Activated T-cell treated with anti-CD3 and anti-CD28 coated beads, Interleukin-2, amount 50 U/mL, for 4 hours (primary cell): ENCODE data around the gene USP20. TPM values are rescaled to one million over a fixed set of nuclear protein-coding genes. Genes with fewer than 3 reads are reported as not detected.
"Not testable (repeated sequence)": the region's sequence is repeated elsewhere in the genome, so short reads cannot be mapped to it uniquely, and the experiment has no call there.

Experiments
- ATAC-seq, 2 donors: fragments of 200-7000 bp; cut with Tn5 transposase; one replicate each; pipeline ENCODE4 v1.10.0; 2021
- DNase-seq: peaks from one replicate; pipeline ENCODE4 v3.0.0-alpha.2; 2020
- H3K27me3 Mint-ChIP-seq: one replicate; pipeline ENCODE4 v1.8.0; 2021; ENCODE audit warnings: low read depth, mixed read lengths
- H3K36me3 Mint-ChIP-seq: one replicate; pipeline ENCODE4 v1.8.0; 2022; ENCODE audit warnings: mixed read lengths; ENCODE audit not compliant: insufficient read depth
- H3K4me1 Mint-ChIP-seq: one replicate; pipeline ENCODE4 v1.8.0; 2021; ENCODE audit warnings: low read depth, mixed read lengths
- H3K4me3 Mint-ChIP-seq: one replicate; pipeline ENCODE4 v1.8.0; 2021; ENCODE audit warnings: mild to moderate bottlenecking, moderate library complexity, mixed read lengths
- H3K9me3 Mint-ChIP-seq: one replicate; pipeline ENCODE4 v1.8.0; 2021; ENCODE audit warnings: mixed read lengths
- total RNA-seq, 3 donors: library from RNA; stranded (reverse); gene quantifications; one replicate each; pipeline ENCODE4 v1.2.1, GENCODE V29; 2021

The USP20 gene
- 10 to 100 TPM; 39.1 to 48.4 (median 47.0) TPM for total RNA-seq

DNA sequence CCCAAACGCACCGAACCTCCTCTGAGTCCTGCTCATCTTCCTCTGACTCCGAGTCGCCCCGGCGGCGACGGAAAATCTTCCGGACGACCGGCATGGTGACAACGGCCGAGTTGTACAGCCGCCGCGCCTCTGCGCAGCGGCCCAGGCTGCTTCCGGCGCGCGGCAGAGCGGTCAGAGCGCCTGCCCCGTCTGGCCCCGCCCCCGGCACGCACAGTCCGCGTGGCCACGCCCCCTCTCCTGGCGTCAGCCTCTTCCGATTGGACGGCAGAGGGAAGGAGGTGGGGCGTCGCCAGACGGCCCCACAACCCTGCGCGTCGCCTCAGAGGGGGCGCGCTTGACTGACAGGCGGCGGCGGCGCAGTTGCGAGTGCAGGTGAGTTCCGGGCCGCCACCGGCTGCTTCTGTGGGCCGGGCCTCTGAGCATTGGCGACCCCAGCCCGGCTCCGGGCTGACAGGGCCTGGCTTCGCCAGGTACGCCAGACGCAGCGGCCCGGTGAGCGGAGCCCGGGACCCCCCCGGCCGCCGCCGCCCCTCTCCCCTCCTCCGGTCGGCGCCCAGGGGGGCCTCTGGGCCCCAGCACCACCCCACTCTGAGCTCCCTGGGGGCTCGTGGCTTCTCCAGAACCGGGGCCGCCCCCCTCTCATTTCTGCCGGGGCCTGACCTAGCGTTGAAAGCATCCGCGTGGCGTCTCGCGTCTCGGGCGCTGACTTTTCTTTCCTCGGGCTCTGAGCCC lies at the start of gene USP20, which contains the start of gene C9orf78:
Gene USP20, plus strand, starts transcription at position 331 of the 732 bp plus-strand sequence. CDS start 17,098 bp downstream, outside the sequence.
Gene C9orf78, minus strand, starts transcription at position 148 of the 732 bp plus-strand sequence. Its CDS starts 54 bp downstream, at position 94.
- Mint-ChIP-seq H3K36me3 (peaks cover 26% of the 10 kb centered on the region), H3K4me1 (peaks cover 58% of the 10 kb centered on the region), H3K27me3 (no peaks in the 10 kb centered on the region), H3K9me3 (no peaks in the 10 kb centered on the region), H3K4me3 (peak within 1 kb of the TSS; percentile 98)
- DNase-seq, result peak; percentile 97
- peak; percentile 90 to 91 for ATAC-seq

DNA sequence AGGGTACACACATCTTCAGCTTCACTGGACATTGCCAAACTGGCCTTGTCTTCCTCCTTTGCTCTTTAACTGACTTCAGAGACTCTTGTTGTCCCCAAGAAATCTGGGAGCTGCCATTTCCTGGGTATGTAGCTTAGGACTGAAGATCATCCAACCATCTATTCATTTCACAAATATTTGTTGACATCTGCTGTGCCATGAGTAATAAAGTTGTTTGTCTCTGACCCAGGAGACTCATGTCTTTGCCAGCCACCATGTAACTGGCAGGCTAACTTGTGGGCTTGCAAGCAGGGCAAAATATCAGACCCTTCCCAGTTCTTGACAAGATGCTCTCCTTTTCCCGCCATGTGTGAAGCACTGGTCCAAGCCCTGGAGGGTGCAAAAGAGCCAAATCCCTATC lies 49.4 kb upstream of the USP20 start:
- Mint-ChIP-seq H3K9me3 (no peaks in the 10 kb centered on the region), H3K36me3 (no peaks in the 10 kb centered on the region), H3K27me3 (peaks cover 4% of the 10 kb centered on the region), H3K4me3 (no peak overlapping the region), H3K4me1 (peaks cover 4% of the 10 kb centered on the region)
- DNase-seq (no peak), ATAC-seq (no peak)

DNA sequence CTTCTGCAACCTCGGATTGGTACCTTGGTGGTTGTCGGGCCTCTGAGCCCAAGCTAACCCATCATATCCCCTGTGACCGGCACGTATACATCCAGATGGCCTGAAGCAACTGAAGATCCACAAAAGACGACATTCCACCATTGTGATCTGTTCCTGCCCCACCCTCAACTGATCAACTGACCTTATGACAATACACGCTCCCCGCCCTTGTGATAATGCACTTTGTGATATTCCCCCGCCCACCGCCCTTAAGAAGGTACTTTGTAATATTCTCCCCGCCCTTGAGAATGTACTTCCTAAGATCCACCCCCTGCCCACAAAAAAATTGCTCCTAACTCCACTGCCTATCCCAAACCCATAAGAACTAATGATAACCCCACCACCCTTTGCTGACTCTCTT lies 48.8 kb upstream of the USP20 start:
- no peak for DNase-seq
- no peaks in the 10 kb centered on the region for H3K36me3 Mint-ChIP-seq
- H3K4me3 Mint-ChIP-seq, result no peak overlapping the region
- no peaks in the 10 kb centered on the region for H3K9me3 Mint-ChIP-seq
- ATAC-seq, result no peak
- peaks cover 4% of the 10 kb centered on the region for H3K4me1 Mint-ChIP-seq
- peaks cover 4% of the 10 kb centered on the region for H3K27me3 Mint-ChIP-seq

DNA sequence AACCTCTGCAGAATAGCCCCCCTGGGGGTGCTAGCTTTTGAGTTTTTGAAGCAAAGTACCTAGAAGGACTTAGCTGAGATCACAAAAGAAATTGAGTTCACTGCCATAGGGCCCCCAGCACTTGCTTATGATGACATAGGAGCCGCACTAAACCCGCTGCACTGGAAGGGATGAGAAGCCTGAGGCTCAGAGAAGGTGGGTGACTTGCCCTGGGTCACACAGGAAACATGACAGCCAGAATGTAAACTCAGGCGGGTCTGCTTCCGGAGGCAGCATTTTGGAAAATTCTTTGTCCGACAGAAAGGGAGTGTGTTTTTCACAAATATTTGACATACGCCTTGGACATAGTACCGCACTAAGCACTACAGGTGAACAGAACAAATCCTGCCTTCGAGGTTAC lies 40.7 kb upstream of the USP20 start:
- ATAC-seq (no peak), DNase-seq (no peak)
- Mint-ChIP-seq H3K4me1 (peaks cover 4% of the 10 kb centered on the region), H3K27me3 (no peaks in the 10 kb centered on the region), H3K4me3 (no peak overlapping the region), H3K36me3 (no peaks in the 10 kb centered on the region), H3K9me3 (no peaks in the 10 kb centered on the region)

DNA sequence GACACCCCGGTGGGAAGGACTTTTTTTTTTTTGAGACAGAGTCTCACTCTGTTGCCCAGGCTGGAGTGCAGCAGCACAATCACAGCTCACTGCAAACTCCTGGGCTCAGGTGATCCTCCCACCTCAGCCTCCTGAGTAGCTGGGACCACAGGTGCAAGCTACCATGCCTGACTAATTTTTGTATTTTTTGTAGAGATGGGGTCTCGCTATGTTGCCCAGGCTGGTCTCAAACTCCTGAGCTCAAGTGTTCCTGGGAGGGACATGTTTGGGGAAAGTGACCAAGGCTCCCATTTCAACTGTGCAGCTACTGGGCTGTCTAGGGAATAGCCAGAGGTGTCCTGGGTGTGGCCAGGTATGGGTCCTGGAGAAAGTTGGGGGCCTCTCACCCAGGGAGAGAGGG lies 39.2 kb upstream of the USP20 start:
- not testable (repeated sequence) for DNase-seq, H3K9me3 Mint-ChIP-seq, H3K4me3 Mint-ChIP-seq, H3K4me1 Mint-ChIP-seq, ATAC-seq, H3K36me3 Mint-ChIP-seq, H3K27me3 Mint-ChIP-seq

DNA sequence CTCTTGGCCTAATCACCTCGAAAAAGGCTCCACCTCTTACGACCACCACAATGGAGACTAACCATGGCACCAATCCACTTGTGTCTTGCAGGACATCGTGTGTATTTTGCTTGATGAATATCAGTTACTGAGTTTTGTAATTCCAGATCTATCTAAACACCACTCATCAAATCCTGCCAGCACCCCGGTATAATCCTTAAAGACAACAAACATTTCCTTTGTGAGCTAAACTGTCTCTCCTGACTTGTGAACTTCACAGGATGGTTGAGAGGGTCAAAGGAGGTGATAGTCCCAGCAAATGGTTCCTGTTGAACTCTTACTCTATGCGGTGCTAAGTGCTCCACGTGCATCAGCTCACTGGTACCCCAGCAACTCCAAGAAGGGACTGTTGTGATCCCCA lies 36.3 kb upstream of the USP20 start:
- DNase-seq (no peak), ATAC-seq (no peak)
- peaks cover 3% of the 10 kb centered on the region for H3K4me1 Mint-ChIP-seq
- H3K4me3 Mint-ChIP-seq, result no peak overlapping the region
- H3K27me3 Mint-ChIP-seq, result no peaks in the 10 kb centered on the region
- no peaks in the 10 kb centered on the region for H3K36me3 Mint-ChIP-seq
- no peaks in the 10 kb centered on the region for H3K9me3 Mint-ChIP-seq

DNA sequence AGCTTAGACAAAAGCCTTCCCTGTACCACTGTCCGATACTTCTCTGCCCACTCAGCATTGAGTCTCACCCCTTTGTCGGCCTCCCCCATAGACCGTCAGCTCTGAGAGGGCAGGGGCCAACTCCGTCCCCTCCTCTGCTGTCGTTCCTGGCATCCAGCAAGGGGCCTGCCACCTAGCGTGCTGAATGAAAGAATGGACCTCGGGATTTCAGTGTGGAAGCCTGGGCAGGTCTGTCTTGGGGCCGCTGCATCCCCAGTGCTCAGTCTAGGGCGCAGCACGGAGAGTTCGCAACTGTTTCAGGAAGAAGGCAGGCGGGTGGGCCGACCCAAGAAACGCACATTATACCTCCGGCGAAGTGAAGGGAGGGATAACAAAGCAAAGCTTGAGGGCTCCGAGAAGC lies 33.8 kb upstream of the USP20 start:
- Mint-ChIP-seq H3K27me3 (no peaks in the 10 kb centered on the region), H3K36me3 (peaks cover 10% of the 10 kb centered on the region), H3K4me1 (peaks cover 20% of the 10 kb centered on the region), H3K9me3 (no peaks in the 10 kb centered on the region), H3K4me3 (peak overlapping the region; percentile 63)
- DNase-seq, result no peak
- no peak for ATAC-seq

DNA sequence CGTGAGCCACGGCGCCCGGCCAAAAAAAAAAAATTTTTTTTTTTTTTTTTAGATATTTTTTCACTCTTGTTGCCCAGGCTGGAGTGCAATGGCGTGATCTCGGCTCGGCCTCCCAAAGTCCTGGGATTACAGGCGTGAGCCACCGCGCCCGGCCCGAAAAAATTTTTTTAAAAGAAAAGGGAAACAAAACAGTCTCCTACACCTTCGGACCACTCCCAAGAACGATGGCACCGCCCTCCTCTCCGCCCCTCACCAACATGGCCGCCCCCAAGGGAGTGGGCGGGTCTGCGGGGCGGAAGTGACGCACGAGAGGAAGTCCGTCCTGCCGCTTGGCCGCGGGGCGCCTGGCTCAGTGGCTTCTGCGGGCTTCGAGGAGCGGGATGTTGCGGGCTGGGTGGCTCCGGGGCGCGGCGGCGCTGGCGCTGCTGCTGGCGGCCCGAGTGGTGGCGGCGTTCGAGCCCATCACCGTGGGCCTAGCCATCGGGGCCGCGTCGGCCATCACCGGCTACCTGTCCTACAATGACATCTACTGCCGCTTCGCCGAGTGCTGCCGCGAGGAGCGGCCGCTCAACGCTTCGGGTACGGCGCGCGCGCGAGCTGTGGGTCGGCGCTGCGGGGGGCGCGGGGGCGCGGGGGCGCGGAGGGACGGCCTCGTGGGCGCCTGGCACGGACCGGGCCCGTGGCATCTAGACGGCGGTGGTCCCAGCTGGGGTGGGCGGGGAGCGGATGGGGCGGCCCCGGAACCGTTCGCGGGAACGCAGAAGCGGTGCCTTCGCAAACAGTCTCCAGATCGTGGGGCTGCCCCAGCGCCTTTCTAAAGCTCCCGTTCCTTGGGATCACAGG lies 32.2 kb upstream of the USP20 start, which contains the start of gene TOR1B:
Gene TOR1B, plus strand, starts transcription at position 352 of the 843 bp plus-strand sequence. Its CDS starts 29 bp downstream, at position 381.
- H3K36me3 Mint-ChIP-seq, result peaks cover 17% of the 10 kb centered on the region
- peak; percentile 94 for ATAC-seq

DNA sequence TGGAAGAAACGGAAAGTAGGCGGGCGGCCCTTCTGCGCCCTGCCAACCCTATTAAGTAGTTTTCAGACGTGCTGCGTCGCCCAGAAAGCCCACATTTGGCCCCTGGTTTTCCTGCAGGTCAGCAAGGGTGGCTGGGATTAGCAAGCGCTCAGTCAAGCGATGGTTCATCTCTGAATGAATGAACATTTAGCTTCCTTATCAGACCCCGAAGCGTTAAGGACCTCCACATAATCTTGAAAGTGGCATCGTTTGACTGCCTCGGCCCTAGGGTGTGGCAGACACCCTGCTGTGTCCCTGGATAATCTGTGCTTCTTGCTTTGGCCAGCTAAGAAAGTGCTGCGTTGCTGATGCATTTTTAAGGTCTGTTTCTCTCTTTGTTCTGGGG lies 31.6 kb upstream of the USP20 start:
- ATAC-seq (peak in 1 of 2 donors; percentile 1), DNase-seq (no peak)
- Mint-ChIP-seq H3K9me3 (no peaks in the 10 kb centered on the region), H3K4me3 (peak overlapping the region; percentile 90), H3K4me1 (peaks cover 22% of the 10 kb centered on the region), H3K27me3 (no peaks in the 10 kb centered on the region), H3K36me3 (peaks cover 17% of the 10 kb centered on the region)

More for the DNA sequence above, 32.2 kb upstream of the USP20 start, which contains the start of gene TOR1B:
- Mint-ChIP-seq H3K9me3 (no peaks in the 10 kb centered on the region), H3K4me3 (peak within 1 kb of the TSS; percentile 90), H3K27me3 (no peaks in the 10 kb centered on the region), H3K4me1 (peaks cover 22% of the 10 kb centered on the region)
- peak; percentile 94 for DNase-seq

DNA sequence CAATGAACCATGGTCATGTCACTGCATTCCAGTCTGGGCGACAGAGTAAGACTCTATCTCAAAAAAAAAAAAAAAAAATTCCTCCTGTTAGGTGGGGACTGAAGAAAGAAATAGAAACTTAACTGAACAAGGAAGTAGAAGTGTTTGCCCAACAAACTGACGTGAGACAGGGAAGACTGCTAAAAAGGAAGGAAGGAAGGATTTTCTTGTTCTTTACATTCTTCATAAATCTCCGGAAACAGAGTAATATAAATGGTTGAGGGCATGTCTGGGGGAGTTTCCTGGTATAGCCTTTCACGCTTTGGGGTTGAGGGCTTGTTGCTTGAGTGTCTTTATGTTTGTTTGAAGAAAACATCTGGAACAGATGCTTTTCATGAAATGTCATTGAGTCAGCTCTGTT lies 29.2 kb upstream of the USP20 start:
- no peaks in the 10 kb centered on the region for H3K27me3 Mint-ChIP-seq
- no peaks in the 10 kb centered on the region for H3K9me3 Mint-ChIP-seq
- DNase-seq, result no peak
- H3K36me3 Mint-ChIP-seq, result peaks cover 27% of the 10 kb centered on the region
- peaks cover 22% of the 10 kb centered on the region for H3K4me1 Mint-ChIP-seq
- no peak for ATAC-seq
- H3K4me3 Mint-ChIP-seq, result no peak overlapping the region

DNA sequence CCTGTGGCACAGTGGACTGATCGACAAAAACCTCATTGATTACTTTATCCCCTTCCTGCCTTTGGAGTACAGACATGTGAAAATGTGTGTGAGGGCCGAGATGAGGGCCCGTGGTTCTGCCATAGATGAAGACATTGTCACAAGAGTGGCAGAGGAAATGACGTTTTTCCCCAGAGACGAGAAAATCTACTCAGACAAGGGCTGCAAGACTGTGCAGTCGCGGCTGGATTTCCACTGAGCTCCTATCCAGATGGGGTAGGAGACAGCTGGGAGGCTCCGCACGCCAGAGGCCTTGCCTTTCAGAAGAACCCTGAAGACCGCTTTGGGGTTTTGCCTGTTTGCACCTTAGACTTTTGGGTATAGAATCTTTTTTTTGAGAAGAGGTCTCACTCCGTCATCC lies 25.9 kb upstream of the USP20 start:
- no peak for ATAC-seq
- peaks cover 33% of the 10 kb centered on the region for H3K36me3 Mint-ChIP-seq
- H3K27me3 Mint-ChIP-seq, result no peaks in the 10 kb centered on the region
- H3K4me3 Mint-ChIP-seq, result no peak overlapping the region
- DNase-seq, result no peak
- no peaks in the 10 kb centered on the region for H3K9me3 Mint-ChIP-seq
- H3K4me1 Mint-ChIP-seq, result peaks cover 21% of the 10 kb centered on the region

DNA sequence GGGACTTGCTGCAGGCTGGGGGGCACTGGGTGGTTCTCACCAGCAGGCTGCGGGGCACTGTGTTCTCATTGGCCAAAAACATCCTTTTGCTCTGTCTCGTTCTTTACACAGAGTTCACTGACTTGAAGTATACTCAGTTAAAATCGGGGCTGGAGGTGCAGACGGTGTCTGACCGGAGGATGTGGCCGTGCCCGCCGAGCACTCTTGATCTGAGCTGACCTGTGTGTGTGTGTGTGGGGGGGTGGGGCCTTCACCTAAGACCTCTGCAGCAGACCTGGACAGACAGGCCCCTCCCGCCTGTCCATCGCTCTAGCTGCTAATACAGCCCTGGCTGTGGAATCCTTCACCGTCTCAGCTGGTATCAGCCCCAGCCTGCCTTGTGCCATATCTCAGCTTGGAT lies 25.1 kb upstream of the USP20 start:
- peaks cover 36% of the 10 kb centered on the region for H3K36me3 Mint-ChIP-seq
- H3K4me1 Mint-ChIP-seq, result peaks cover 19% of the 10 kb centered on the region
- H3K4me3 Mint-ChIP-seq, result no peak overlapping the region
- DNase-seq, result no peak
- no peak for ATAC-seq
- H3K27me3 Mint-ChIP-seq, result no peaks in the 10 kb centered on the region
- no peaks in the 10 kb centered on the region for H3K9me3 Mint-ChIP-seq

DNA sequence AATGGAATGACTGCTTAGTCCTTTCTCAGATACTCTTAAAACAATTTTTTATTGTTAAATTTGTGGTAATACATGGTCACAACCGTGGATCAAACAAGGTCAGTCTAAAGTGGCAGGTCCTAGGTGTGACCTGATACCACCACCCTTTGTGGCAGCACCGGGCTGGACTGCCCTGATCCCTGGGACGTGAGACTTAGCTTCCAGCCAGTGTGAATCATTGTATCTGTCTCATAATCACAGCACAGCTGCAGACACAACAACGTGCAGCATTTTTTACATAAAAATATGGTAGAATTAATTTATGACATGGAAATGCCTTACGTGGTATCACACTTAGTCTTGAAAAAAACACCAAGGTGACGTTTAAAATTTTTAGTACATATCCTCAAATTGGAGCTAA lies 24.5 kb upstream of the USP20 start:
- peaks cover 39% of the 10 kb centered on the region for H3K36me3 Mint-ChIP-seq
- H3K4me1 Mint-ChIP-seq, result peaks cover 17% of the 10 kb centered on the region
- H3K9me3 Mint-ChIP-seq, result no peaks in the 10 kb centered on the region
- ATAC-seq (no peak), DNase-seq (no peak)
- no peak overlapping the region for H3K4me3 Mint-ChIP-seq
- H3K27me3 Mint-ChIP-seq, result no peaks in the 10 kb centered on the region

DNA sequence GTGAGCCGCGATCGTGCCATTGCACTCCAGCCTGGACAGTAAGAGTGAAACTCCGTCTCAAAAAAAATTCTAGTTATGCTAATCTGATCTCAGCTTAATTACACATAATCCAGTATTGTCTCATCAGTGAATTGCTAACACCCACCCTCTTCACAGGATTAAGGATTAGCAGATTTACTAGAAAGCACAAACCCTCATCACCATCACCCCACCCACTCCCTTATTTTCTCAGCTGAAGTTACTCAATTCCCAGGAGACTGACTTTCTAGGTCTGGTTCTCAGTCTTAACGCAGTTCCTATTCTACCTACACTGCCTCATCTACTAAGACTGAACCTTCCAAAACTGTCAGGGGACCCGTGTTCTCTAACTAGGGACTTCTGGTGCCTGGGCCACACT lies 23.3 kb upstream of the USP20 start:
- ATAC-seq, result peak; percentile 71
- H3K36me3 Mint-ChIP-seq, result peaks cover 38% of the 10 kb centered on the region

More for the DNA sequence above, 23.3 kb upstream of the USP20 start:
- no peaks in the 10 kb centered on the region for H3K27me3 Mint-ChIP-seq
- peaks cover 10% of the 10 kb centered on the region for H3K4me1 Mint-ChIP-seq
- H3K9me3 Mint-ChIP-seq, result no peaks in the 10 kb centered on the region
- H3K4me3 Mint-ChIP-seq, result no peak overlapping the region
- no peak for DNase-seq
